GM03348 (cell line): ENCODE measurements around the gene NINJ1.
"Not testable (repeated sequence)": the region's sequence is repeated elsewhere in the genome, so short reads cannot be mapped to it uniquely, and the experiment has no call there.

Experiments used
- DNase-seq: peaks from one replicate; pipeline ENCODE4 v3.0.0; 2012; ENCODE audit warnings: low spot score

The NINJ1 gene

GRCh38 chr9:93118863-93119702, 15.0 kb downstream of the NINJ1 start:
- DNase-seq = no peak

- DNase-seq = no peak
These were observed 15.9 kb downstream of the NINJ1 start for GRCh38 chr9:93117924-93118862.

GRCh38 chr9:93117521-93117920, 16.5 kb downstream of the NINJ1 start:
- DNase-seq = not testable (repeated sequence)

- peak; percentile 44 for DNase-seq
These were observed 17.7 kb downstream of the NINJ1 start for GRCh38 chr9:93116072-93116961.

- no peak for DNase-seq
These were observed 18.5 kb downstream of the NINJ1 start for GRCh38 chr9:93115486-93116071.

- no peak for DNase-seq
These were observed 19.1 kb downstream of the NINJ1 start for GRCh38 chr9:93114984-93115335.

- DNase-seq = no peak
These were observed 19.7 kb downstream of the NINJ1 start for GRCh38 chr9:93114169-93114983.

GRCh38 chr9:93112864-93113389, 21.1 kb downstream of the NINJ1 start:
- DNase-seq = no peak

- DNase-seq = no peak
These were observed 21.8 kb downstream of the NINJ1 start for GRCh38 chr9:93112116-93112863.

- DNase-seq = no peak
These were observed 22.5 kb downstream of the NINJ1 start for GRCh38 chr9:93111371-93112115.

GRCh38 chr9:93111001-93111370, 23.1 kb downstream of the NINJ1 start:
- no peak for DNase-seq

GRCh38 chr9:93110311-93110855, 23.7 kb downstream of the NINJ1 start:
- no peak for DNase-seq

GRCh38 chr9:93108291-93109041, 25.6 kb downstream of the NINJ1 start:
- DNase-seq = no peak

GRCh38 chr9:93107825-93108161, 26.3 kb downstream of the NINJ1 start:
- DNase-seq = no peak

GRCh38 chr9:93107151-93107824, 26.8 kb downstream of the NINJ1 start:
- no peak for DNase-seq

GRCh38 chr9:93105620-93106019, 28.4 kb downstream of the NINJ1 start:
- DNase-seq = no peak

- not testable (repeated sequence) for DNase-seq
These were observed 33.0 kb downstream of the NINJ1 start for GRCh38 chr9:93101086-93101485.

GRCh38 chr9:93100276-93100636, 33.8 kb downstream of the NINJ1 start:
- no peak for DNase-seq
